Transverse colon (tissue), 4 donors: ENCODE data around the gene HBS1L. TPM values are rescaled to one million over a fixed set of nuclear protein-coding genes. Genes with fewer than 3 reads are reported as not detected.

Experiments used
- DNase-seq: peaks from one replicate; pipeline ENCODE4 v3.0.0-alpha.2; 2019
- H3K27ac ChIP-seq, 4 donors: fragments of 200-600 bp; sonication (generic); 2 replicates each; pipeline ENCODE4 v1.5.1; 2016 to 2018; ENCODE audit warnings: inconsistent platforms in 4 of 4
- H3K27me3 ChIP-seq: fragments of 200-600 bp; sonication (generic); 2 replicates; pipeline ENCODE4 v1.5.1; 2017; ENCODE audit warnings: inconsistent platforms
- H3K36me3 ChIP-seq, 4 donors: fragments of 200-600 bp; sonication (generic); 2 replicates each; pipeline ENCODE4 v1.5.1; 2017 to 2019; ENCODE audit warnings: inconsistent platforms in 4 of 4
- H3K4me1 ChIP-seq, 4 donors: fragments of 200-600 bp; sonication (generic); 2 replicates each; pipeline ENCODE4 v1.5.1; 2017 to 2020; ENCODE audit warnings: inconsistent platforms in 4 of 4
- H3K4me3 ChIP-seq, 4 donors: fragments of 200-600 bp; sonication (generic); 1 replicate in 1 of 4; 2 replicates in 3 of 4; pipeline versions ENCODE4 v1.5.1 to v1.6.1; 2017 to 2019; ENCODE audit warnings: inconsistent platforms in 4 of 4
- H3K9me3 ChIP-seq, 2 donors: fragments of 200-600 bp; sonication (generic); 2 replicates each; pipeline ENCODE4 v1.5.1; 2017 to 2019; ENCODE audit warnings: inconsistent platforms in 2 of 2
- EP300 ChIP-seq: sonication (generic); formaldehyde crosslinking; IDR thresholded peaks from one replicate; pipeline ENCODE4 v1.6.1; 2017; ENCODE audit warnings: antibody characterized with exemption, low read depth
- POLR2A ChIP-seq: fragments of 450-650 bp; IDR thresholded peaks from one replicate; pipeline ENCODE4 v1.6.1; 2016; ENCODE audit warnings: antibody characterized with exemption, mild to moderate bottlenecking, moderate library complexity
- POLR2AphosphoS5 ChIP-seq, 3 donors: sonication (generic); formaldehyde crosslinking; IDR thresholded peaks; one replicate each; pipeline ENCODE4 v1.6.1; 2016; ENCODE audit warnings: antibody characterized with exemption in 3 of 3
- WGBS, 2 donors: methylation state at CpG; one replicate each; pipeline ENCODE4 v1.1.5; 2018; ENCODE audit warnings: low coverage in 1 of 2; 5-methylcytosine and 5-hydroxymethylcytosine counted together
- in situ Hi-C, 4 donors: fragments of 200-750 bp; cut with MboI; loops; one replicate each; pipeline versions ENCODE4 v1.15.0 to v1.15.1; 2017; ENCODE audit warnings: low sequenced_read_pairs in 3 of 4, low pct_ligation_motif_present in 1 of 4, low pct_unique_long_range_greater_than_20kb in 1 of 4
- intact Hi-C: fragments of 100-400 bp; cut with DNase I; formaldehyde crosslinking; loops from one replicate; pipeline ENCODE4 v1.15.1; 2023; ENCODE audit warnings: low total_unique reads
- total RNA-seq, 4 donors: library from RNA; depleted of rRNA; stranded (reverse); fragments of >200 nt; gene quantifications; one replicate each; pipeline ENCODE4 v1.1.0, GENCODE V29; 2016
- TF ChIP-seq, protein P1 (sequence below), 5 experiments: fragments of 200-600 bp in 3 of 5; fragments of 450-650 bp in 2 of 5; sonication (generic) in 3 of 5; IDR thresholded peaks; 1 replicate in 2 of 5; 2 replicates in 3 of 5; pipeline ENCODE4 v1.5.1; 2016 to 2017; ENCODE audit warnings: antibody characterized with exemption in 5 of 5, inconsistent platforms in 3 of 5, mild to moderate bottlenecking in 2 of 5, moderate library complexity in 1 of 5

The HBS1L gene
- total RNA-seq, 4 donors from 2014 or later: 18.9 to 33.2 (median 27.1) TPM

DNA sequence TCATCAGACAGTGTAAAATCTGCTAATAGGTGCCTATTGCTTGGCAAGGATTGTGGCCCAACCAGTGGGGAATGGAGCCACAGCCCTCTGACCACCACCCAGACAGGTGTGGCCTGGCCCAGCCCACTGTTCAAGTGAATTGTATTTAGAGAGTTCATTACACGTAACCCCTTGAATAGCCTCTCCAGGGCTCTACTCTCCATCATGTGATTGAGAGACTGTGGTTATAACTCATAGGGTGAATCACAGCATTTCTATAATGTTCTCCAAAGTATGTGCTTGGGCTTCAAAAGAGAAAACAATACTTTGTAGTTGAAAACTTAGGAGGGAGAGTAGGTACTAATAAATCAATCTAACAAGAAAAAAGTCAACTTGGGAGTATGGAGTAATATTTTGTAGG is 143.1 kb downstream of the HBS1L start:
- H3K36me3 ChIP-seq: no peaks in the 10 kb centered on the region
- no peaks in the 10 kb centered on the region for H3K4me1 ChIP-seq
- no peak for DNase-seq
- intact Hi-C loops (no loop called here), in situ Hi-C loops (no loop called here)
- H3K9me3 ChIP-seq: no peaks in the 10 kb centered on the region
- H3K4me3 ChIP-seq: no peak overlapping the region
- WGBS, 2 donors: 87% methylated on average over 1 of the region's 1 CpG; no CpG with 5 or more reads in 1 of the 2 donors
- TF ChIP-seq POLR2A (no peak), EP300 (no peak), POLR2AphosphoS5 (IDR thresholded peaks at IDR 0.05) (no peak)
- TF ChIP-seq, protein P1, sequence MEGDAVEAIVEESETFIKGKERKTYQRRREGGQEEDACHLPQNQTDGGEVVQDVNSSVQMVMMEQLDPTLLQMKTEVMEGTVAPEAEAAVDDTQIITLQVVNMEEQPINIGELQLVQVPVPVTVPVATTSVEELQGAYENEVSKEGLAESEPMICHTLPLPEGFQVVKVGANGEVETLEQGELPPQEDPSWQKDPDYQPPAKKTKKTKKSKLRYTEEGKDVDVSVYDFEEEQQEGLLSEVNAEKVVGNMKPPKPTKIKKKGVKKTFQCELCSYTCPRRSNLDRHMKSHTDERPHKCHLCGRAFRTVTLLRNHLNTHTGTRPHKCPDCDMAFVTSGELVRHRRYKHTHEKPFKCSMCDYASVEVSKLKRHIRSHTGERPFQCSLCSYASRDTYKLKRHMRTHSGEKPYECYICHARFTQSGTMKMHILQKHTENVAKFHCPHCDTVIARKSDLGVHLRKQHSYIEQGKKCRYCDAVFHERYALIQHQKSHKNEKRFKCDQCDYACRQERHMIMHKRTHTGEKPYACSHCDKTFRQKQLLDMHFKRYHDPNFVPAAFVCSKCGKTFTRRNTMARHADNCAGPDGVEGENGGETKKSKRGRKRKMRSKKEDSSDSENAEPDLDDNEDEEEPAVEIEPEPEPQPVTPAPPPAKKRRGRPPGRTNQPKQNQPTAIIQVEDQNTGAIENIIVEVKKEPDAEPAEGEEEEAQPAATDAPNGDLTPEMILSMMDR (IDR thresholded peaks at IDR 0.05): no peak
- no peak overlapping the region for H3K27ac ChIP-seq
- H3K27me3 ChIP-seq: no peaks in the 10 kb centered on the region

DNA sequence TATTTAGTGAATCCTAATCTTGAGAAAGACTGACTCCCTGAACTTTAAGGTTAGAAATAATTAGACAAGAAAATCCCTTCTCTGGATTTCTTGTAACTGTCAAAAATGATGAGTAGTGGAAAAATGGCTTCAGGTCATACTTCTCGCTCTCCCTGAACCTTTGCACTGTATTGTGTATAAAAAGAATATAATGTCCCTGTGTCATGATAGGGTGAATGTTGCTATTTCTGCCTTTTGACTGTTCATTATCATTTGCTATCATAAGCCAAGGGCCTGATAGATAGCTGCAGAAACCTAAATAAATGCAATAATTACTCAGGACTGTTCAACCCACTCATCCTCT is 144.1 kb downstream of the HBS1L start:
- H3K4me3 ChIP-seq: no peak overlapping the region
- H3K27ac ChIP-seq: no peak overlapping the region
- no peaks in the 10 kb centered on the region for H3K9me3 ChIP-seq
- no peaks in the 10 kb centered on the region for H3K36me3 ChIP-seq
- in situ Hi-C loops: no loop called here
- intact Hi-C loops: no loop called here
- TF ChIP-seq POLR2A (no peak), EP300 (no peak), POLR2AphosphoS5 (IDR thresholded peaks at IDR 0.05) (no peak)
- TF ChIP-seq, protein P1 (IDR thresholded peaks at IDR 0.05): no peak
- H3K4me1 ChIP-seq: no peaks in the 10 kb centered on the region
- H3K27me3 ChIP-seq: no peaks in the 10 kb centered on the region
- WGBS, 2 donors: 71 to 88% methylated on average over 1 of the region's 1 CpG
- no peak for DNase-seq

Other genes starting within 250 kb of the HBS1L start
- 1 to 10 TPM in 3 of 4 donors, not detected in 1; 1.1 to 2.9 (median 2.5) TPM for gene ALDH8A1, start 104.7 kb downstream of the HBS1L start, total RNA-seq
- 10 to 100 TPM; 20.9 to 64.1 (median 46.6) TPM for gene MYB, start 126.5 kb upstream of the HBS1L start, total RNA-seq